Activated naive CD8-positive, alpha-beta T cell treated with anti-CD3 and anti-CD28 coated beads, Interleukin-2, amount 10 ng/mL, durations not matched to agents 7 days and 5 days (primary cell): ENCODE measurements around the gene GNG8. TPM values are rescaled to one million over a fixed set of nuclear protein-coding genes. Genes with fewer than 3 reads are reported as not detected.

Experiments used
- ATAC-seq: fragments of 150-1000 bp; cut with Tn5 transposase; one replicate; pipeline ENCODE4 v1.10.0; 2021; ENCODE audit warnings: low read depth, moderate library complexity
- POLR2A ChIA-PET: fragments of 350-600 bp; sonication (Branson Sonifier 250); formaldehyde crosslinking; loops from one replicate; lab custom pipeline; 2021; ENCODE audit warnings: antibody characterized with exemption; lab: Charles Lee
- DNase-seq: peaks from one replicate; pipeline ENCODE4 v3.0.0; 2021
- H3K27ac Mint-ChIP-seq: one replicate; pipeline ENCODE4 v1.8.0; 2022; ENCODE audit warnings: mild to moderate bottlenecking, mixed read lengths
- H3K27me3 Mint-ChIP-seq: one replicate; pipeline ENCODE4 v1.8.0; 2022; ENCODE audit warnings: mild to moderate bottlenecking, moderate library complexity, mixed read lengths
- H3K36me3 Mint-ChIP-seq: one replicate; pipeline ENCODE4 v1.8.0; 2021; ENCODE audit warnings: mild to moderate bottlenecking, mixed read lengths
- H3K4me1 Mint-ChIP-seq: one replicate; pipeline ENCODE4 v1.8.0; 2021; ENCODE audit warnings: mixed read lengths
- H3K4me3 Mint-ChIP-seq: one replicate; pipeline ENCODE4 v1.8.0; 2022; ENCODE audit warnings: mild to moderate bottlenecking, moderate library complexity, mixed read lengths
- H3K9me3 Mint-ChIP-seq: one replicate; pipeline ENCODE4 v1.8.0; 2021; ENCODE audit warnings: mixed read lengths
- total RNA-seq, 2 experiments: library from RNA; stranded (reverse); gene quantifications; one replicate each; pipeline ENCODE4 v1.2.3, GENCODE V29; 2021

Gene GNG8
- 1 to 10 TPM in 1 of 2 experiments, not detected in 1; 2.4 TPM for total RNA-seq

DNA sequence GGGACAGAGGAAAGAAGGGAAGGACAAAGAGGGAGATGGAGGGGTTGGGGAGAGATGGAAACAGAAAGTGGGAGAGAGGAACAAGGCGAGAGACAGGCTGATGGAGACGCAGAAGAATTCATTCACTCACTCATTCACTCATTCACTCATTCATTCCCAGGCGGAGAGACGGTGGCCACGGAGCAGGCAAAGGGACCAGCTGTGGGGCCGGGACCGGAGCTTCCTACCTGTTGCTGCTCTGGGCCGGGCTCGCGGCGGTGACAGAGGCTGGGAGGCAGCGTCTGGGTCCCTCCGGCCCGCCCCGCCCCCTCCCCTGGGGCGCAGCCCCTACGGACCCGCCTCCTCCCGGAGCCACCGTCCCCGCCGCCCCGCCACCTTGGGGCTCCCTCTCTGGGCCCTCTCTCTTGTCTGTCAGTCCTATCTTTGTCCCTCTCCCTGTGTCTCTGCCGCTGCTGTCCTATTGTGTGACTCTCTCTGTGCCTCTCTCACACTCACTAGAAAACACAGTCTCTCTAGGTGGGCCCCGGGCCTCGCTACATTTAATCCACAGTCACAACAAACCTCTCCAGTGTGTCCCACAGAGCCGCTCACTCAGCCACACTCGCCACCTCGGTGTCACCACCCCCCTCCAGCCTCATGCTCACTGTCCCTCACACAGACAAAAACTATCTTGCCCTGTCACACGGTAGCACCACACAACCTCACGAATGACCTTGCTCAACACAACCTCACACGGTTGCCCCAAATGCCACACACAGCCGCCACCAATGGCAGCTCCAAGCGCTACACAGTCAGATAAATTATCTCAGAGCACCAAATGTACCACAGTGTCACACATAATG, at the start of gene GNG8:
Gene GNG8, minus strand, starts transcription at position 283 of the 842 bp plus-strand sequence. CDS start 1,520 bp downstream, outside the sequence.
- no peaks in the 10 kb centered on the region for H3K36me3 Mint-ChIP-seq
- H3K27ac Mint-ChIP-seq, result peak within 1 kb of the TSS; percentile 74
- no peaks in the 10 kb centered on the region for H3K9me3 Mint-ChIP-seq
- DNase-seq (no peak), ATAC-seq (no peak)
- H3K4me1 Mint-ChIP-seq, result peaks cover 14% of the 10 kb centered on the region
- POLR2A ChIA-PET, result interaction anchor here (0.7 to 1.2 kb wide), 5 partner anchors 11 to 713 kb away, joined by 3 to 7 read pairs (median 3); partner anchors contain the start of genes CALM3 and PTGIR
- peak within 1 kb of the TSS; percentile 67 for H3K4me3 Mint-ChIP-seq
- H3K27me3 Mint-ChIP-seq, result no peaks in the 10 kb centered on the region

DNA sequence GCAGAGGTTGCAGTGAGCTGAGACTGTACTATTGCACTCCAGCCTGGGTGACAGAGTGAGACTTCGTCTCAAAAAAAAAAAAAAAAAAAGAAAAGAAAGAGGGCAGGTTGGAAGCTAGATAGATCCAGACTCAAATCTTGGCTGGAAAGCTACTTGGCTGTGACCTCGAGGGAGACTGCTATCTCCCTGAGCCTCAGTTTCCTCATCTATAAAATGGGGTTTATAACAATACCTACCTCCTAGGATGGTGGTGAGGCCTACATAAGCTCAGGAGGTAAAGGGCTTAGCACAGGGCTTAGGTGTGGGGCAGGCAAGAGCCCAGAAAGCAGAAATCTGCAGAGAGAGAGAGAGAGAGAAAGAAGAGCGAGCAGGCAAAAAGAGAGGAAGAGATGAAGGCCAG, 49.2 kb upstream of the GNG8 start:
- DNase-seq (no peak), ATAC-seq (no peak)
- H3K27me3 Mint-ChIP-seq, result no peaks in the 10 kb centered on the region
- H3K4me1 Mint-ChIP-seq, result peaks cover 1% of the 10 kb centered on the region
- no peaks in the 10 kb centered on the region for H3K9me3 Mint-ChIP-seq
- POLR2A ChIA-PET, result no interaction called here
- H3K4me3 Mint-ChIP-seq, result no peak overlapping the region
- peaks cover 32% of the 10 kb centered on the region for H3K36me3 Mint-ChIP-seq
- peak overlapping the region; percentile 73 for H3K27ac Mint-ChIP-seq

DNA sequence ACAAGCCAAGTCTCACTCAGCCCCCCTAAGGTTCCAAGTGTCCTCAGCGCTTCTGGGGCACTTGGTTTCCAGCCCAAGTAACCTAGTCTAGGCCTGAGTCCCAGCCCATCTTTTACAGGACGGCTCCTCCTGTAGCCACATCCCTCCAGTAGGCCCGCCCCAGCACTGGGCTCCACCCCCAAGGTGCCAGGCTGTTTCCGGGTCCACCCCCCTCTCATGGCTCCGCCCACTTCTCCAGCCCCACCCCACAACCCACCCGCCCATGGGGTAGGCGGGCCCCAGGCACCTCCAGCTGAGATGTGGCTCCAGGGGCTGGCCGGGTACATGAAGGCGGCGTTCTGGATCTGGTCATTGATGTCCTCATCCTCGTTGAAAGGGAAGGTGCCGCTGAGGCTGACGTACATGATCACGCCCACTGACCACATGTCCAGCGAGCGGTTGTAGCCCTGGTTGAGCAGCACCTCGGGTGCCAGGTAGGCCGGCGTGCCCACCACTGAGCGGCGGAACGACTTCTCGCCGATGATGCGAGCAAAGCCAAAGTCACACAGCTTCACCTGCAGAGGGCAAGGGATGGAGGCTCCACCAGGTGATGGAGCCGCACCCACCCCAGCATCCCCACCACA, 42.2 kb upstream of the GNG8 start:
- POLR2A ChIA-PET, result interaction anchor here (0.8 kb wide), 1 partner anchor 36 kb away, joined by 3 read pairs; no protein-coding TSS in a partner anchor
- H3K27me3 Mint-ChIP-seq, result no peaks in the 10 kb centered on the region
- peaks cover 6% of the 10 kb centered on the region for H3K4me1 Mint-ChIP-seq
- no peaks in the 10 kb centered on the region for H3K9me3 Mint-ChIP-seq
- ATAC-seq (peak; percentile 79), DNase-seq (peak; percentile 69)
- H3K27ac Mint-ChIP-seq, result no peak overlapping the region
- no peak overlapping the region for H3K4me3 Mint-ChIP-seq
- H3K36me3 Mint-ChIP-seq, result peaks cover 57% of the 10 kb centered on the region

DNA sequence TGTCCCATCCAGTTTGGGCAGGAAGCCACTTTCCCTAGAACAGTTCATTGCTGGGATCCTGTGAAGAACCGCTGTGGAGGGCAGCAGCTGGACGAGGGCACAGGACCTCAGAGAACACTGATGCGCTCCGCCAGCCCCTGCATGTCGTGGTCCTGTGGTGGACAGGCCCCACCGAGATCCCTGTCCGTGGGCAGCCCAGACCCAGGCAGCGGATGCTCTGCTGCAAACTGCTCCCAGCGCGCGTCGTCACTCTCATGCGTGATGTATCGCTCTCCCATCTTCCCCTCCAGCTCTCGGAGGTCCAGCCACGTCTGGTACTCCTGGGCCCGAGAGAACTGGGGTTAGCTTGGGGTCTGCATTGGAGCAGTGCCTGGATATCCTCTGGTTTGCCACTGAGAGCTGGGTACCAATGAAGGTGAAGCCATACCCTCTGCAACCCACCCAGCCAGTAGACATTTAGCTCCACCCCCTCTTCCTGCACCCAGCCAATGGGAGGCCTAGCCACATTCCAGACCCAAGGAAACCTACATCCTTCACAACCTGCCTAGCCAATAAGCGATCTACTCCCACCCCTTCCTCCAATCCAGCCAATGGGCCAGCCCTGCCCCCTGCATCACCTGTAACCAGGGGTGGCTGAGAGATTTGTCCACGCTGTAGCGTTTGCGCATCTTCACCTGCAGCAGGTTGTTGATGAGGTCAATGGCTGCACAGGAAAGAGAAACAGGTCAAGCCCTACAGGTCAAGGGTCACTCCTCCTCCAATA, 38.6 kb upstream of the GNG8 start:
- Mint-ChIP-seq H3K36me3 (peaks cover 54% of the 10 kb centered on the region), H3K4me1 (peaks cover 6% of the 10 kb centered on the region), H3K4me3 (no peak overlapping the region), H3K27me3 (no peaks in the 10 kb centered on the region), H3K9me3 (peaks cover 3% of the 10 kb centered on the region), H3K27ac (no peak overlapping the region)
- no peak for DNase-seq
- ATAC-seq, result no peak
- POLR2A ChIA-PET, result interaction anchor here (0.9 kb wide), 1 partner anchor 13 kb away, joined by 3 read pairs; no protein-coding TSS in a partner anchor

DNA sequence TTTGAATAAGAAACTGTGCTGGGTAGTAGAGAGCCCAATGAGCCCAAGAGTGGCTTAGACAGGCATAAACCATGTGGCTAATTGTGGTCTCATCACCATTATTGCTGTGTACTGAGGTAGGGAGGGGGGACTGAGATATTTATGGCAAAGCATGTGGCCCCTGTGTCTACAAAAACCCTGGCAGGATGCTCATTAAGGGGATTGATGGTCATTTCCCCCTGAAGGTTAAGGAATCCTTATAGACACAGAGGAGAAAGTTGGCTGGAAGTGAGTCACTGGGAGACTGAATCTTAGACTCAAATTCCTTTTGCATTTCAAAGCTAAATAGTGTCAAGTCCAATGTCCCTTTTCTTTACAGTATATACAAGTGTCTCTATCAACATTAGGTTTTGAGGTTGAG, 34.8 kb upstream of the GNG8 start:
- peaks cover 3% of the 10 kb centered on the region for H3K9me3 Mint-ChIP-seq
- DNase-seq (no peak), ATAC-seq (no peak)
- no peak overlapping the region for H3K4me3 Mint-ChIP-seq
- no peak overlapping the region for H3K27ac Mint-ChIP-seq
- H3K27me3 Mint-ChIP-seq, result no peaks in the 10 kb centered on the region
- peaks cover 34% of the 10 kb centered on the region for H3K36me3 Mint-ChIP-seq
- no peaks in the 10 kb centered on the region for H3K4me1 Mint-ChIP-seq
- POLR2A ChIA-PET, result interaction anchor here (0.8 kb wide), 1 partner anchor 77 kb away, joined by 4 read pairs; no protein-coding TSS in a partner anchor

DNA sequence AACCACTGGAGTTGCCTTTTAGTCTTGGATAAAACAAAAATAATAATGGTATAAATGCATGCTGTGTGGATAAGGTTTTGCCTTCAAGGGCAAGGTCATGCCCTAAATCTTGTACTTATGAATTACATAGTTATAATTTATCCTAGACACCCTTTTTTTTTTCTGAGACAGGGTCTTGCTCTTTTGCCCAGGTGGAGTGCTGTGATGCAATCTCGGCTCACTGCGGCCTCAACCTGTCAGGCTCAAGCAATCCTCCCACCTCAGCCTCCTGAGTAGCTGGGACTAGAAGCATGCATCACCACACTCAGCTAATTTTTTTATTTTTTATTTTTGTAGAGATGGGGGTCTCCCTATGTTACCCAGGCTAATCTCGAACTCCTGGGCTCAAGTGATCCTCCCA, 32.7 kb upstream of the GNG8 start:
- ATAC-seq, result no peak

DNA sequence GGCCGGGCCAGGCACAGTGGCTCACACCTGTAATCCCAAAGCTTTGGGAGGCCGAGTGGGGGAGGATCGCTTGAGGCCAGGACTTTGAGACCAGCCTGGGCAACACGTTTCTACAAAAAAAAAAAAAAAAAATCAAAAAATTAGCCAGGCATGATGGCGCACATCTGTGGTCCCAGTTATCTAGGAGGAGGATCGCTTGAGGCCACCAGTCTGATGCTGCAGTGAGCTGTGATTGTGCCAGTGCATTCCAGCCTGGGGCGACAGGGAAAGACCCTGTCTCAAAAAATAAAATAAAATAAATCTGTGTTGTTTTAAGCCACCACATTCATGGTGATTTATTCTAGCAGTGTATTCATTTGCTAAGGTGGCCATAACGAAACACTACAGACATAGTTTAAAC, 29.1 kb upstream of the GNG8 start:
- no peak overlapping the region for H3K27ac Mint-ChIP-seq
- H3K27me3 Mint-ChIP-seq, result peaks cover 6% of the 10 kb centered on the region
- POLR2A ChIA-PET, result no interaction called here
- H3K9me3 Mint-ChIP-seq, result no peaks in the 10 kb centered on the region
- H3K4me3 Mint-ChIP-seq, result no peak overlapping the region
- peaks cover 8% of the 10 kb centered on the region for H3K4me1 Mint-ChIP-seq
- DNase-seq, result no peak
- ATAC-seq, result no peak
- H3K36me3 Mint-ChIP-seq, result peaks cover under 1% of the 10 kb centered on the region

More for the DNA sequence above, 32.7 kb upstream of the GNG8 start:
- Mint-ChIP-seq H3K4me3 (no peak overlapping the region), H3K36me3 (peaks cover 20% of the 10 kb centered on the region), H3K9me3 (peaks cover 3% of the 10 kb centered on the region), H3K4me1 (no peaks in the 10 kb centered on the region), H3K27me3 (peaks cover 3% of the 10 kb centered on the region), H3K27ac (no peak overlapping the region)
- no peak for DNase-seq
- POLR2A ChIA-PET, result no interaction called here

DNA sequence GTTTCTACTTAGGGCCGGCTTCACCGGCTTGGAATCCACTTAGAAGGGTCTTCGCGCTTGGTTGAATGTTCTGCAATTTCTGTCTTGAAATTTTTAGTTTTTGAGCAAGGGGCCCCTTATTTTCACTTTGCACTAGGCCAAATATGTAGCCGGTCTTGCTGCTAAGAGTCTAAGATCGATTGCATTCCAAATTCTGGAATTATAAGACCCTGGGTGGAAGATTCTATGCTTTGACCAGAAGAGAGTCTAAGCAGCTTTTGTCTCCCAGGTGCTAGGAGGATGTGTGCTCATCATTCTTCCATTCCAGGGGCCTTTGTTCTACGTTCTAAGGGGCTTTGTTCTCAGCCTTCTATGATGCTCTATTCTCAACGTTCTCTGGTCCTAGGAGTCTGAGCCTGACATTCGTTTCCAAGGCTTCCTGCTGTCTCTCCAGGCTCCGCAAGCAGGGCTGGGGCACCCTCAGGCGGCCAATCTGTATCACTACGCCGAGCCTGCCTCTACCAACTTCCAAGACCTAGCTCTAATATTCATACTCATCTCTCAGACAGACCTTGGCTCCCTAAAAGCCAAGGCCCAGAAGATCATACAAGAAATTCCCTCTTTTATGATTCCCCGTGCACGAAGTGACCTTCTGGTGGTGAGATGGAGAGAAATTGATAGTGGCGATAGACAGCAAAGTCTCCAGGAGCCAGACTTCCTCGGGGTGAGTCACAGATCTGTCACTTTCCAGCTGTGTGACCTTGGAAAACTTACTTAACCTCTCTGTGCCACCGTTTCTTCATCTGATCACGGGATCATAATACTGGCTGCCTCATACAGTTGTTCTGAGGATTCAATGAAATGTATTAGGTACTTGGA, 26.0 kb upstream of the GNG8 start:
- peak; percentile 77 for DNase-seq
- Mint-ChIP-seq H3K27ac (peak overlapping the region; percentile 90), H3K36me3 (no peaks in the 10 kb centered on the region), H3K27me3 (peaks cover 24% of the 10 kb centered on the region), H3K4me3 (peak overlapping the region; percentile 83), H3K9me3 (no peaks in the 10 kb centered on the region), H3K4me1 (peaks cover 12% of the 10 kb centered on the region)
- ATAC-seq, result peak; percentile 35
- POLR2A ChIA-PET, result interaction anchor here (0.7 to 2.7 kb wide), 12 partner anchors 12 to 167 kb away, joined by 3 to 37 read pairs (median 6); partner anchors contain the start of gene CALM3

DNA sequence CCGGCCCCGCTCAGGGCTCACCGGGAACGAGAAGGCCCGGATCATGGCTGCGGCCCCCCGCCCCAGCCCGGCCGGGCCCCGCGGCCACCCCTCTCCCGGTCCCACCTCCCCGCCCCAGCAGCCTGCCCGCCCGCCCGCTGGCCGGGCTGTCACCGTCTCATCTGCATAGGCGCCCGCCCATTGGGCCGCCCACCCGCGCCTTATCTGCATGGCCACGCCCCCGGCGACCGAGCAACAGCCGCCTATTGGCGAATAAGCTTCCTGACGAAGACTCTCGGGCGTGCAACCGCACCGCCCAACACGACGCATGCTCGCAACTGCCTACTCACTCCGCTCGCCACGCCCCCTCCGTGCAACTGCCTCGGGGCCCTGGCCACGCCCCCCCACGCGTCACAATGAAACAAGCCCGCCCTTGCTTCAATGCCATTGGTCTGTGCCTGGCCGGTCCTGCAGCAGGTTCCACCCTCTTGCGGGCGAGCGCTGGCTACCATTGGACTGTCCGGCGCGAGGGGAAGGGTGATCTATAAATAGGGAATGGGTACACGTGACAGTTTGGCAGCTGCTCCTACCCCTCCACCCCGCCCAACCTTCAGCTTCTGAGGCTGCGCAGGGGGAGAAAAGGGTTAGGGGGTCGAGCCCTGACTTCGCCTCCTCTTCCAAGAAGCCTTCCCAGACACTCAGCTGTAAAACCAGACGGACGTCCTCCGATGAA, 25.2 kb upstream of the GNG8 start, which contains the start of gene DACT3:
Gene DACT3, minus strand, starts transcription at position 163 of the 712 bp plus-strand sequence. Its CDS starts 118 bp downstream, at position 45.
- POLR2A ChIA-PET, result interaction anchor here (0.7 to 2.7 kb wide), 11 partner anchors 13 to 166 kb away, joined by 3 to 37 read pairs (median 7); partner anchors contain the start of gene CALM3
- DNase-seq, result peak; percentile 100
- H3K4me1 Mint-ChIP-seq, result peaks cover 12% of the 10 kb centered on the region
- H3K27me3 Mint-ChIP-seq, result peaks cover 32% of the 10 kb centered on the region
- H3K9me3 Mint-ChIP-seq, result no peaks in the 10 kb centered on the region
- H3K4me3 Mint-ChIP-seq, result peak within 1 kb of the TSS; percentile 83
- peak within 1 kb of the TSS; percentile 90 for H3K27ac Mint-ChIP-seq
- H3K36me3 Mint-ChIP-seq, result no peaks in the 10 kb centered on the region
- ATAC-seq, result peak; percentile 92

DNA sequence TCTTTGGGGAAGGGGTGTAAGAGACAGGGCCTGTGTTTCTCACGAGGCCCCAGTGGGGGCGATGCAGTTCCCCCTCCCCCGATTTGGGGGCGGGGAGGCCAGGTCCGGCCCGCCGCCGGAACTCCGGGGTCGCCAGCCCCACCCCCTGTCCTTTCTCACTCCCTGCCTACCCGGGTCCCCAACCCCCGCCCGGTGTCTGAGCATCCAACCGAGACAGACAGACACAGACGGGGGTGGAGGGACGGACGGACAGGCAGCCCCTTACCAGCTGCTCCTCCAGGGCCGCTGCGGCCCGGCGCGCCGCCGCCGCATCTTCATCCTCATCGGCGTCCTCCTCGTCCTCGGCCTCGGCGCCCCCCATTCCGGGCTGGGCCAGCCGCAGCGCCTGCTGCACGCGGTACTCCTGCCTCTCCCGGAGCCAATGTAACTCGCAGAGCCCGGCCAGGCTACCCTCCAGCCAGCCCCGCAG, 24.6 kb upstream of the GNG8 start:
- H3K9me3 Mint-ChIP-seq, result no peaks in the 10 kb centered on the region
- peaks cover 32% of the 10 kb centered on the region for H3K27me3 Mint-ChIP-seq
- ATAC-seq (no peak), DNase-seq (peak; percentile 44)
- H3K4me3 Mint-ChIP-seq, result peak overlapping the region; percentile 83
- peaks cover 12% of the 10 kb centered on the region for H3K4me1 Mint-ChIP-seq
- POLR2A ChIA-PET, result interaction anchor here (1.0 to 2.7 kb wide), 7 partner anchors 27 to 138 kb away, joined by 4 to 37 read pairs (median 8); partner anchors contain the start of gene CALM3
- H3K27ac Mint-ChIP-seq, result no peak overlapping the region
- no peaks in the 10 kb centered on the region for H3K36me3 Mint-ChIP-seq

DNA sequence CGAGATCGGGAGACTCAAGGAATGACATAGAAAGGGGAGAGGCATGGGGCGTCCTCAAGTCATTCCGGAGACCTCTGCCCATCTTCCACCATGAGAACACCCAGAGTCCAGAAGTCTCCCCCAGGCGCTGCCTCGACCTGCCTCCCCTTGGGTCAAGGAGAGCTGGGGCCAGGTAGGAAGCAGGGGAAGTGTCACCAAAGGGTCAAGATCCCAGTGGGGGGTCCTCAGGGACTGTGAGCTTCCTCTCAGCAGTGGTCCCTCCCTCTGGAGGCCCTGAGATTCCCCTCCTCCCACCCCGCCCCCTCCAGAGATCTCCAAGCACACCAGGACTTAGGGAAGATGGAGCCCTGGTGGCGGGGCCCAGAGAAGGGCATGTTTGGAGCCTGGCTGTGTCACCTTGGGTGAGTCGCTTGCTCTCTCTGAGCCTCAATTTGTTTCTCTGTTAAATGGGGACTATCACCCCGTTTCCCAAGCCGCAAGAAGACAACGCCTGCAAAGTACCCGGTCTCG, 24.1 kb upstream of the GNG8 start:
- Mint-ChIP-seq H3K4me3 (peak overlapping the region; percentile 60), H3K36me3 (no peaks in the 10 kb centered on the region), H3K27ac (peak overlapping the region; percentile 32), H3K27me3 (peaks cover 35% of the 10 kb centered on the region), H3K4me1 (peaks cover 13% of the 10 kb centered on the region), H3K9me3 (no peaks in the 10 kb centered on the region)
- DNase-seq (no peak), ATAC-seq (no peak)
- POLR2A ChIA-PET, result interaction anchor here (1.9 to 2.4 kb wide), 2 partner anchors 54 to 59 kb away, joined by 8 to 24 read pairs; partner anchors contain the start of gene CALM3
